ENCODE results near the gene SIRT5.

The SIRT5 gene

DNA sequence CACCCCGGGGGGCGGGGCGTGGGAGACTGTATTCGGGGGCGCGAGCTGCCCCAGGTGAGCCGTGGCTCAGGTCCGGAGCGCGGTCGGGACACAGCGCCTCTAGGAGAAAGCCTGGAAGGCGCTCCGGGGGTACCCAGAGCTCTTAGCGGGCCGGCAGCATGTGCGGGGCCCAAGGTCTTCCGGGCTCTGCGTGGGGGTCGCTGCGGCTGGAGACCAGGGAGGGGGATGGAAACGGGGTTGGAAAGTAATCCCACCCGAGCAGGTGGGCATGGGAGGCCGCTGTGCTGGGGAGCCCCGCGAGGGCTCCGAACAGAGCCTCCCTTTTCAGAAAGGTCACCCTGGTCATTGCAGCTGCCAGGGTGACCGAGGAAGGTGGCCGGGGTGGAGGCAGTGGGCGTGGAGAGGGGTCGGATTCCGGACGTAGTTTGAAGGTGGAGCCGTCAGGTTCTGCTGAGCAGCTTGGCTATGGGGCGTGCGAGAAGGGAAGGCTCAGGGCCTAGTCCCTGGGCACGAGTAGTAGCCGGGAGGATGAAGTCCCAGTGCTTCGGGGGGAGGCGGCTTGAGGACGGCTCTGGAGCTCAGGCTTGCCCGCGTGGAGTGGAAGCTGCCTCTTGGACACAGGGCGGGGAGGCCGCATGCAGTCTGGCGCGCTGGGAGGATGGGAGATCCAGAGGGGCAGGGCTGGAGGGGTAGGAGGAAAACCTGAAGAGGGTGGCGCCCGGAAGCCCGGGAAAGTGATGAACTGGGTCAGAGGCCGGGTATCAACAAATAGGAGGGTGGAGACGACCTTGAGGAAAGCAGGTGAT lies at the start of gene SIRT5:
TSS of gene SIRT5 (plus strand) at position 31 of the 806 bp plus-strand sequence. CDS start 9,510 bp downstream, outside the sequence.
- TF ChIP-seq GATA3 (IDR thresholded peaks at IDR 0.05; ENCODE audit: low read depth, low read length) (no peak), GATA2 (IDR thresholded peaks at IDR 0.05; ENCODE audit: low read depth, low read length) (no peak)

DNA sequence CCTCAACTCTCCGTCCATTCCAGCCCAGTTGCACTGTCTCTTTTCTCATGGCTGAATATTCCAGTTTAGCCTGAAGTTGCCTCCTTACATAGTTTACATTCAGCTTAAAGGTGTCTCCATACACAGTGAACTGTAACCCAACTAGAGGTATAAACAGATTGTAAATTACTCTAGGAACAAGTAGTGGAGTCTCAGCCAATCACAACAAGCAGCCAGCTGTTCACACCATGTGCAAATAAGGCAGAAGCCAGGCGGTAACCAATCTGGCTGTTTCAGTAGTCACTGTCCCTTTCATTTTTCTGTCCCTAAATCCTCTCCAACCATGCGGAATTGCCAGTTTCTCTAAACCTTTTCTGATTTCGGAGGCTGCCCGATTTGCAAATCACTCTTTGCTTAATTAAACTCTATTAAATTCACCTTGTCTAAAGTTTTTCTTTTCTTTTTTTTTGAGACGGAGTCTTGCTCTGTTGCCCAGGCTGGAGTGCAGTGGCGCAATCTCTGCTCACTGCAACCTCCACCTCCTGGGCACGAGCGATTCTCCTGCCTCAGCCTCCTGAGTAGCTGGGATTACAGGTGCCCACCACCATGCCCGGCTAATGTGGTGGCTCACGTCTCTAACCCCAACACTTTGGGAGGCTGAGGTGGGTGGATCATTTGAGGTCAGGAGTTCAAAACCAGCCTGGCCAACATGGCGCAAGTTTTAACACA lies 49.4 kb upstream of the SIRT5 start:
- TF ChIP-seq GATA3 (IDR thresholded peaks at IDR 0.05; ENCODE audit: low read depth, low read length), result no peak
- no peak for TF ChIP-seq GATA2 (IDR thresholded peaks at IDR 0.05; ENCODE audit: low read depth, low read length)

DNA sequence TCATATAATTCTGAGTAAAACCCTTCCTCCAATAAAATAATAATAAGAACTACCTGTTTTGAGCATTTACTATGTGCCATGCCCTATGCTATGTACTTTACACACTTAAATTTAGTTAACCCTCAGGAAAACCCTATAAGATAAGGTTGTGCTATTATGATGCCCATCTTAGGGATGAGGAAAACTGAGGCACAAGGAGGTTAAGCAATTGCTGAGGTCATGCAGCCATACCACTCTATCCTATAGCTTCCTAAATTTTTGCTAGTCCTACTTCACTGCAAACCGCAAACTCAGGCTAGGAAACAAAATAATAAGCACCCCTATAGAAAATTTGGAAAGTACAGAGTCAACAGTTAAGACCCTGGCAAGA lies 48.1 kb upstream of the SIRT5 start:
- TF ChIP-seq GATA3 (IDR thresholded peaks at IDR 0.05; ENCODE audit: low read depth, low read length) (no peak), GATA2 (IDR thresholded peaks at IDR 0.05; ENCODE audit: low read depth, low read length) (no peak)

DNA sequence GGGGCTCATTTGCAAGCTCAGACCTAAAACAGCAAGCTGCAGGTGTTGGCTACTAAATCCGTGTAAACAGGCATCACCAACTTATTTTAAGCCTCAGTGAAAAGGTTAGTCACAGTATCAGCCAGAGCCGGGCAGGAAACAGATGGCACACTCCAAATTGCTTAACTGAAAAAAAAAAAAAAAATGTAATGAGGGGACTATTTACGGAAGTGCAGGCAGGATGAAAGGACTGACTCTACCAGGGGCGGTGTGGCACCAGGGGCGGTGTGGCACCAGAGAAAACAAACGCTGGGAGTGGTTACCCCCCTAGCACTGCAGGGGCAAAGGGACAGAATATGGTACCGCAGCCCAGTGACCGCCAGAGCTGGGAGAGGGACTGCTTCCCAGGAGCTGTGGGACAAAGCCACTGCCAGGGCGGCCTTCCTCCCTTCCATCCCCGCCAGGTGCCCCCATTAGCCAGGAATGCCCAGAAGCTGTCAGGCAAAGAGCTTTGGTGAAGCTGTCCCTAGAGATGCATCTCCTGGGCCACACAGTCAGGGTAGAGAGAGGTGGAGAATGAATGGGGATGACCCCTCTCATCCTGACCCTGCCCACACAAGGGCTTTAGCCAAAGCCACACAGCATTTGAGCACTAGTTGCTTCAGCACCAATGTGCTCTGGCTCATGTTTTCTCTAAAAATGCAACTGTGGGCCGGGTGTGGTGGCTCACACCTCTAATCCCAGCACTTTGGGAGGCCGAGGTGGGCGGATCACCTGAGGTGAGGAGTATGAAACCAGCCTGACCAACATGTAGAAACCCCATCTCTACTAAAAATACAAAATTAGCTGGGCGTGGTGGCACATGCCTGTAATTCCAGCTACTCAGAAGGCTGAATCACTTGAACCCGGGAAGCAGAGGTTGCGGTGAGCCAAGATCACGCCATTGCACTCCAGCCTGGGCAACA lies 47.4 kb upstream of the SIRT5 start:
- no peak for TF ChIP-seq GATA2 (IDR thresholded peaks at IDR 0.05; ENCODE audit: low read depth, low read length)
- TF ChIP-seq GATA3 (IDR thresholded peaks at IDR 0.05; ENCODE audit: low read depth, low read length), result no peak

DNA sequence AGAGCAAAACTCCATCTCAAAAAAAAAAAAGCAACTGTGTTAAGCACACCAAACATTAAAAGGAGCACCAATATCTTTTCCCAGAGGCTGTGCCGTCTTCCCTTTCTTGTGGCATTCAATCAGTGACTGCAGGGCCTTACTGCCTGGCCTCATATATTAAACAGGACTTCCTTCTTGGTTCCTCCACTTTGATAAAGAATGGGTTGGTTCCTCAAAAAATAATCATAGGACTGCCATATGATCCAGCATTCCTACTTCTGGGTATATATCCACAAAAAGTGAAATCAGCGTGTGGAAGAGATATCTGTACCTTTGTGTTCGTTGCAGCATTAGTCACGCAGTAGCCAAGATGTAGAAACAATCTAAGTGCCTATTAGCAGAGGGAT lies 46.7 kb upstream of the SIRT5 start:
- no peak for TF ChIP-seq GATA2 (IDR thresholded peaks at IDR 0.05; ENCODE audit: low read depth, low read length)
- no peak for TF ChIP-seq GATA3 (IDR thresholded peaks at IDR 0.05; ENCODE audit: low read depth, low read length)

DNA sequence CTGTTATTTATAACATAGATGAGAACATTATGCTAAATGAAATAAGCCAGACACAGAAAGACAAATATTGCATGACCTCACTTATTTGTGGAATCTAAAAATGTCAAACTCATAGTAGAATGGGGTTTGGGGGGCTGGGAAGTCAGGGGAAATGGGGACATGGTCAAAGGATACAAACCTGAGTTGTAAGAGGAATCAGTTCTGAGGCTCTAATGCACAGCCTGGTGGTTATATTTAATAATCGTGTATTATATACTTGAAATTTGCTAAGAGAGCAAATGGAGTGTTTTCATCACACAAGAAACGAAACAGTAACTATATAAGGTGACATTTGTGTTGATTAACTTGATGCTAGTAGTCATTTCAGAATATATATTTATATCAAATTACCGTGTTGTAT lies 46.2 kb upstream of the SIRT5 start:
- TF ChIP-seq GATA2 (IDR thresholded peaks at IDR 0.05; ENCODE audit: low read depth, low read length) (no peak), GATA3 (IDR thresholded peaks at IDR 0.05; ENCODE audit: low read depth, low read length) (no peak)

DNA sequence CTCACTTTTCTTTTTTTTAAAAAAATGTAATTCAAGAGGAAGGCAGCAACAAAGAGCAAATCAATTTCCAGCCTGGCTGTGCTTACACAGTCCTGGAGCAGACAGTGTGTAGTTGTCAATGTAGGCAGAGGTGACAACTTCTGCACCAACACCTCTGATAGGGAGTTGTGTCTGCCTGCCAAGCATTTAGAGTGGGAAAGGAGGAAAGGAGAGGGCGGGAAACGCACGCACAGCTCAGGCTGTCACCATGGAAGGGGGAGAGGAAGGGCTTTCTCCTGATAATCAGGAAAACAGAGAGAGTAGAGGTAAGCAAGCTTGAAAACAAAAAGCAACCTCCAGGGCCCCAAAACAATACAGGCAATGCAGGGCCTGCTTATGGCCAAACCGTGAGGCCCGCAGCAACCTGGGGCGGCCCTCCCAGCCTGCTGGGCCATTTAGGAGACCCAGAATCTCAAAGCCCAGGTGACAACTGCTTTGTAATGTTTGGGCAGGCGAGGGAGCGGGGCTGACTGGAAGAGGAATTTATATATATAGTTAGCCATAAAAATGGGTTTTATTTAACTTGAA lies 45.5 kb upstream of the SIRT5 start:
- TF ChIP-seq GATA2 (IDR thresholded peaks at IDR 0.05; ENCODE audit: low read depth, low read length), result no peak

DNA sequence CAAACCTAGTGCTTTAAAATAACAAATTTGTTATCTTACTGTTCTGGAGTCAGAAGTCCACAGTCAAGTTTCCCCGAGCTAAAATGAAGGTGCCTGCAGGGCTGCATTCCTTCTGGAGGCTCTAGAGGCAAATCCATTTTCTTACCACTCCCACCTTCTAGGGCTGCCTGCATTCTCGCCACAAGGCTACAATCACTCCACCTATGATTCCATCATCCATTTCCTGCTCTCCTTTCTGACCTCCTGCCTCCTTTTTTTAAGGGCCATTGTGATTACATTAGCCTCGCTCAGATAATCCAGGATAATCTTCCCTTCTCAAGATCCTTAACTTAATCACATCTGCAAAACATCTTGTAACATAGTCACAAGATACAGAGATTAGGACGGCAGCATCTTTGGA lies 42.4 kb upstream of the SIRT5 start:
- TF ChIP-seq GATA2 (IDR thresholded peaks at IDR 0.05; ENCODE audit: low read depth, low read length) (no peak), GATA3 (IDR thresholded peaks at IDR 0.05; ENCODE audit: low read depth, low read length) (no peak)

DNA sequence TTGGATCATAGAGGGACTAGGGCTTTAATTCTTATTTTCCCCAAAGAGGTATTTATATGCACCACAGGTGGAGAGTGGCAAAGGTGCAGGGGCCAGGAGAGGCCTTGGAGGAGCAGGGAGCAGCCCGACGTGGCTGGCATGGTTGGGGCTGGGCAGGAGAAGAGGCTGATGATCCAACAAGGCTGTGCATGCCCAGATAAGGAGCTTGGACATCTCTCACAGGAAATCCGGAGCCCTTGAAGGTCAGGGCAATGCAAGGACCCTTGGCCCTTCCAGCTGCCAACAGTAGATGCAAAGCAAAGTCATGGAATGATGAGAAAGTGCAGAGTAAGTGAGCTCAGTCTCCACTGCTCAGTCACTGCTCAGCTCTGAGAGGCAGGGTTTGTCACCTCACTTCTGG lies 39.9 kb upstream of the SIRT5 start:
- TF ChIP-seq GATA2 (IDR thresholded peaks at IDR 0.05; ENCODE audit: low read depth, low read length) (no peak), GATA3 (IDR thresholded peaks at IDR 0.05; ENCODE audit: low read depth, low read length) (no peak)

DNA sequence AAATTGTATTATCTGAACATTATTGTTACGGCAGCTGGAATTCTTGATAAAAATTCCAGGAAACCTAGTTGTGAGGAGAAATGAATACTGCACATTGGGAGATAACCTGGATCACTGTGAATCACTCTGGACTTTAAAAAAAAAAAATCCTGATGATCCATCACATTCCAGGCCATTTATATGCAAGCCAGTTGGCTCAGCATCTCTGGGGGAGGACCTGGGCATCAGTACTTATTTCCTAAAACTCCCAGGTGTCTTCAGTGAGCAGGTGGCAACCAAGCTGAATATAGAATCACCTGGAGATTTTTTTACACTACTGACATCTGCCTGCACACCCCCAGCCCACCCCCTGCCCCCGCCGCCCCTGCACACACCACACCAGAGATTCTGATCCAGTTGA lies 39.1 kb upstream of the SIRT5 start:
- TF ChIP-seq GATA3 (IDR thresholded peaks at IDR 0.05; ENCODE audit: low read depth, low read length), result no peak
- TF ChIP-seq GATA2 (IDR thresholded peaks at IDR 0.05; ENCODE audit: low read depth, low read length), result no peak

DNA sequence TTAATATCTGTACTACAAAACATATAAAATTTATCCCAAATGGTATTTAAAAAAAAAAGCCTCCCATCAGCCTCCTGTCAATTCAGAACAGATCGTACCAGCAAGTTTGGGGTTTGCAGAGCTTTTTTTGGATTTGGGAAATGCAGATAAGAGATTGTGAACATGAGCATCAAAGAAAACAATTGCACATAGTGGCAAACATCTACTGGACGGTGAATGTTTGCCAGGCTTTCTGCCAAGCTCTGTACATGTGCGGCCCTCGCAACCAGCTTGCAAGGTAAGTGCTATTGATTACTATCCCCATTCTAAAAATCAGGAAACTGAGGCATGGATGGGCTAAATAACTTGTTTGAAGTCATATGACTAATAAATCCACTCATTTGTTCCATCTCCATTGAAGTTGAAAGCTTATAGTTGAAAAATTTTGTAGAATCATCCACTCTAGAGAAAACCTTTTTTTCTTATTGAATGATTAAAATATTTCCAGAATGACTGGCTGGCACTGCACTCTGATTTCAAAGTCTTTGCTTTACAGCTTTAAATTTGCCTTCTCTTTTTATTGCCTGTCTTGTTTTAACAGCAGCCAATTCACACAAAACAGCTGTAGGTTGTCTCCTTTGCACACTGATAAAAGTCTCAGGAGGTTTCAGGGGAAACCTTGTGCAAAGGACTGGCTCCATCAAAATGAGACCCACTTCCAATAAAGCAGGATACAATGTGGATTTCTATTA lies 37.4 kb upstream of the SIRT5 start:
- TF ChIP-seq GATA3 (IDR thresholded peaks at IDR 0.05; ENCODE audit: low read depth, low read length) (no peak), GATA2 (IDR thresholded peaks at IDR 0.05; ENCODE audit: low read depth, low read length) (no peak)

DNA sequence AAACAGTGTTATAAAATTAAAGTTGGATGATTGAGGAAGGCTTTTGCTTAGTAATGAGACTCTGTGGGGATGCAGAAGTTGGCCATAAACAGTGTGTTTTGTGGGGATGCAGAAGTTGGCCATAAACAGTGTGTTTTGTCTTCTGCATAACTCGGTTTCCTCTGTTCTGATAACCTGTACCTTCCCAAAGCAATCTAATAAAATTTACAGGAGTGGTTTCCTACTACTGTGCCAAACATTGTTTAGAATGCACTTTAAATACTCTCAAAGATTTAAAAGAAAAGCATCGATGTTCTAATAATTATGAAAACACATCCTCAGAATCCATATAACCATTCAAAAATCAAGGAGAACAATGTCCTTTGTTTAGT lies 36.9 kb upstream of the SIRT5 start:
- TF ChIP-seq GATA2 (IDR thresholded peaks at IDR 0.05; ENCODE audit: low read depth, low read length), result no peak
- no peak for TF ChIP-seq GATA3 (IDR thresholded peaks at IDR 0.05; ENCODE audit: low read depth, low read length)

DNA sequence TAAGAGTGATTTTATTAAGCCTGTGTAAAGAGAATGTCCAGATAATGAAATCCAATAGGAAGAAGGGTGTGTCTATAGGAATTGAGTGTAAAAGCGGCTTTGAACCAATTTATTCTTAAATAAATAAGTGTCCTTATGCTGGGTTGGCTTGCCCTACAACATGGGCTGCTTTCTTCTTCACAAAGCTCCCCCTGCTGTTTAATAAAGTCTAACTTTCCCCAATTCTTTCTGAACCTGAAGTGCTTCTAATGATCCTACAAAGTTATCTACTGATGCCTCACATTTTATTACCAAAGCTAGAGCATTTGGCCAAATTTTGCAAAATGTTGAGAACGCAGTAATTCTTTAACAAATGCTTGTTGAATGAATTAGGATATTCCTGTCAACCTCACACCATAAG lies 36.3 kb upstream of the SIRT5 start:
- no peak for TF ChIP-seq GATA3 (IDR thresholded peaks at IDR 0.05; ENCODE audit: low read depth, low read length)
- no peak for TF ChIP-seq GATA2 (IDR thresholded peaks at IDR 0.05; ENCODE audit: low read depth, low read length)

Data from SH-SY5Y (cell line).